H1 (cell line): ENCODE data around the gene SULT6B1. TPM values are rescaled to one million over a fixed set of nuclear protein-coding genes. Genes with fewer than 3 reads are reported as not detected.

Source experiments
- CTCF ChIA-PET: fragments of 300-600 bp; sonication (Branson Sonifier 250); formaldehyde crosslinking; loops from one replicate; lab custom pipeline; 2021; ENCODE audit not compliant: partially characterized antibody; lab: Charles Lee
- POLR2A ChIA-PET: fragments of 300-600 bp; sonication (Branson Sonifier 250); formaldehyde crosslinking; loops from one replicate; lab custom pipeline; 2021; ENCODE audit warnings: inconsistent platforms; ENCODE audit not compliant: partially characterized antibody; lab: Charles Lee
- DNase-seq, 2 experiments: peaks; one replicate each; pipeline versions ENCODE4 v3.0.0 to v3.0.0-alpha.2; 2010 to 2022; ENCODE audit warnings: low spot score in 2 of 2, low read depth in 1 of 2, mixed read lengths in 1 of 2
- FAIRE-seq: peaks from 2 replicates; lab custom pipeline; 2011; peaks lifted over from hg19 to GRCh38; lab: Jason Lieb, UNC
- H2AFZ ChIP-seq: 2 replicates; pipeline ENCODE4 v1.8.1; 2012; ENCODE audit warnings: low read length, inconsistent platforms
- H2AK5ac ChIP-seq: 2 replicates; pipeline ENCODE4 v1.6.1; 2013; ENCODE audit warnings: low read depth, low read length
- H2BK120ac ChIP-seq: replicated peaks from 2 replicates; pipeline ENCODE3; 2013; ENCODE audit warnings: low read depth, low read length, inconsistent platforms
- H2BK12ac ChIP-seq: 2 replicates; pipeline ENCODE4 v1.6.1; 2013; ENCODE audit warnings: low read depth, low read length
- H2BK15ac ChIP-seq: 2 replicates; pipeline ENCODE4 v1.6.1; 2013; ENCODE audit warnings: low read length
- H2BK20ac ChIP-seq: 2 replicates; pipeline ENCODE4 v1.6.1; 2013; ENCODE audit warnings: low read length
- H2BK5ac ChIP-seq: 2 replicates; pipeline ENCODE4 v1.6.1; 2013; ENCODE audit warnings: low read depth, low read length
- H3K14ac ChIP-seq: 2 replicates; pipeline ENCODE4 v1.6.1; 2013; ENCODE audit warnings: inconsistent platforms; ENCODE audit not compliant: insufficient read length
- H3K18ac ChIP-seq: 2 replicates; pipeline ENCODE4 v1.6.1; 2013; ENCODE audit warnings: low read length; ENCODE audit errors: extremely low read depth
- H3K23ac ChIP-seq: 2 replicates; pipeline ENCODE4 v1.6.1; 2013; ENCODE audit warnings: inconsistent platforms; ENCODE audit not compliant: insufficient read length
- H3K23me2 ChIP-seq: 2 replicates; pipeline ENCODE4 v1.6.1; 2013; ENCODE audit warnings: low read depth, low read length
- H3K27ac ChIP-seq: 2 replicates; pipeline ENCODE4 v1.6.1; 2011; ENCODE audit warnings: low read depth, low read length, inconsistent platforms
- H3K27me3 ChIP-seq, 4 experiments: replicated peaks in 1 of 4; 1 replicate in 1 of 4; 2 replicates in 3 of 4; pipeline versions ENCODE4 v1.6.1 to v1.8.1; 2011 to 2013; ENCODE audit warnings: low read length in 3 of 4, mild to moderate bottlenecking in 3 of 4, inconsistent platforms in 2 of 4, mixed read lengths in 2 of 4, moderate library complexity in 1 of 4; ENCODE audit not compliant: control insufficient read depth in 3 of 4, insufficient read depth in 3 of 4; ENCODE audit errors: extremely low read depth in 1 of 4
- H3K36me3 ChIP-seq, 4 experiments: 2 replicates each; pipeline versions ENCODE4 v1.6.1 to v1.8.1; 2011 to 2013; ENCODE audit warnings: mild to moderate bottlenecking in 4 of 4, low read length in 3 of 4, moderate library complexity in 2 of 4, control low read depth in 1 of 4, inconsistent platforms in 1 of 4; ENCODE audit not compliant: insufficient read depth in 4 of 4, control insufficient read depth in 2 of 4
- H3K4ac ChIP-seq: replicated peaks from 2 replicates; pipeline ENCODE3; 2013; ENCODE audit warnings: low read length, low read depth, mixed read lengths, inconsistent platforms; ENCODE audit not compliant: insufficient read length
- H3K4me1 ChIP-seq, 4 experiments: replicated peaks in 1 of 4; 1 replicate in 1 of 4; 2 replicates in 3 of 4; pipeline versions ENCODE4 v1.6.1 to v1.8.1; 2011 to 2013; ENCODE audit warnings: low read length in 3 of 4, inconsistent platforms in 2 of 4, mixed read lengths in 1 of 4; ENCODE audit not compliant: insufficient read depth in 4 of 4, control insufficient read depth in 3 of 4
- H3K4me2 ChIP-seq, 2 experiments: 2 replicates each; pipeline versions ENCODE4 v1.6.1 to v1.8.1; 2011 to 2013; ENCODE audit warnings: low read depth in 2 of 2, low read length in 2 of 2, control low read depth in 1 of 2, inconsistent platforms in 1 of 2, mild to moderate bottlenecking in 1 of 2; ENCODE audit not compliant: insufficient read depth in 1 of 2
- H3K4me3 ChIP-seq, 4 experiments: fragments of 200-600, 300-600 bp in 1 of 4; sonication (generic), shearing (Covaris generic), sonication (Bioruptor Twin) in 1 of 4; 2 replicates each; pipeline versions ENCODE4 v1.5.1 to v1.8.1; 2011 to 2016; ENCODE audit warnings: low read length in 4 of 4, low read depth in 3 of 4, control low read depth in 2 of 4, inconsistent platforms in 2 of 4, mild to moderate bottlenecking in 2 of 4, mixed read lengths in 1 of 4, moderate library complexity in 1 of 4; ENCODE audit not compliant: insufficient read depth in 2 of 4; ENCODE audit errors: extremely low read depth in 1 of 4
- H3K56ac ChIP-seq: replicated peaks from 2 replicates; pipeline ENCODE3; 2013; ENCODE audit warnings: low read depth, mild to moderate bottlenecking, mixed read lengths, low read length, inconsistent platforms; ENCODE audit not compliant: insufficient read length
- H3K79me1 ChIP-seq: 2 replicates; pipeline ENCODE4 v1.6.1; 2013; ENCODE audit warnings: low read depth, low read length, control low read depth
- H3K79me2 ChIP-seq, 2 experiments: 2 replicates each; pipeline versions ENCODE4 v1.6.1 to v1.8.1; 2012 to 2013; ENCODE audit warnings: low read length in 2 of 2, mild to moderate bottlenecking in 2 of 2, inconsistent platforms in 1 of 2; ENCODE audit not compliant: insufficient read depth in 2 of 2, control insufficient read depth in 1 of 2
- H3K9ac ChIP-seq, 4 experiments: replicated peaks in 1 of 4; 1 replicate in 1 of 4; 2 replicates in 3 of 4; pipeline versions ENCODE4 v1.6.1 to v1.8.1; 2011 to 2013; ENCODE audit warnings: low read depth in 3 of 4, low read length in 3 of 4, control low read depth in 2 of 4, mild to moderate bottlenecking in 2 of 4, moderate library complexity in 2 of 4, inconsistent platforms in 1 of 4; ENCODE audit errors: extremely low read depth in 1 of 4
- H3K9me3 ChIP-seq, 2 experiments: 2 replicates each; pipeline versions ENCODE4 v1.6.1 to v1.8.1; 2012 to 2013; ENCODE audit warnings: mild to moderate bottlenecking in 2 of 2, moderate library complexity in 2 of 2, control low read depth in 1 of 2, inconsistent platforms in 1 of 2, low read depth in 1 of 2, low read length in 1 of 2, mixed read lengths in 1 of 2; ENCODE audit not compliant: insufficient read depth in 2 of 2
- H4K20me1 ChIP-seq, 2 experiments: replicated peaks in 1 of 2; 2 replicates each; pipeline versions ENCODE3 to v1.8.1; 2011 to 2013; ENCODE audit warnings: inconsistent platforms in 2 of 2, low read length in 2 of 2, mild to moderate bottlenecking in 1 of 2; ENCODE audit not compliant: insufficient read depth in 2 of 2, control insufficient read depth in 1 of 2
- H4K5ac ChIP-seq: 2 replicates; pipeline ENCODE4 v1.6.1; 2013; ENCODE audit warnings: low read length, low read depth, mixed read lengths, inconsistent platforms; ENCODE audit not compliant: insufficient read length
- H4K8ac ChIP-seq: 2 replicates; pipeline ENCODE4 v1.8.0; 2013; ENCODE audit warnings: mild to moderate bottlenecking, moderate library complexity, low read length, inconsistent platforms; ENCODE audit not compliant: insufficient read depth; ENCODE audit errors: extremely low read depth
- H4K91ac ChIP-seq: replicated peaks from 2 replicates; pipeline ENCODE3; 2013; ENCODE audit warnings: low read length, mixed read lengths, inconsistent platforms; ENCODE audit not compliant: insufficient read length
- CBX5 ChIP-seq: fragments of 300-800, 300-1000 bp; sonication (generic); IDR thresholded peaks from 2 replicates; pipeline ENCODE4 v1.7.1; 2016; ENCODE audit warnings: antibody characterized with exemption, low read length, low read depth
- MAFK ChIP-seq: IDR thresholded peaks from 2 replicates; pipeline ENCODE4 v1.6.1; 2012; ENCODE audit warnings: low read depth, mild to moderate bottlenecking, improper control_type of control experiment, low read length
- TEAD4 ChIP-seq: IDR thresholded peaks from 2 replicates; pipeline ENCODE4 v1.6.1; 2012; ENCODE audit warnings: low read depth, low read length, inconsistent platforms, mixed read lengths
- WGBS, 2 experiments: shearing (Covaris generic) in 1 of 2; methylation state at CpG; one replicate each; pipeline versions ENCODE4 v1.1.6 to v1.1.7; 2013 to 2015; ENCODE audit warnings: low lambda C conversion rate in 2 of 2, mixed read lengths in 2 of 2, inconsistent platforms in 1 of 2, low coverage in 1 of 2, missing lambda C conversion rate in 1 of 2; ENCODE audit not compliant: insufficient replicate concordance in 2 of 2, insufficient coverage in 1 of 2, insufficient read length in 1 of 2; ENCODE audit errors: extremely low coverage in 1 of 2, missing lambda C conversion rate in 1 of 2; 5-methylcytosine and 5-hydroxymethylcytosine counted together
- polyA plus RNA-seq, 7 experiments: library from polyadenylated mRNA; depleted of rRNA in 3 of 7; stranded (reverse) in 5 of 7; unstranded in 2 of 7; fragments of >200 nt in 5 of 7; fragments of 200-250 nt in 2 of 7; gene quantifications; 1 replicate in 5 of 7; 2 replicates in 1 of 7; 4 replicates in 1 of 7; pipeline versions ENCODE4 v1.2.1 to v1.2.3, GENCODE V29; 2011 to 2013; ENCODE audit warnings: missing spikeins in 2 of 7, mixed read lengths in 2 of 7
- total RNA-seq: library from RNA; stranded (reverse); fragmentation: NEBNext Ultra II Directional; extraction: Animal tissue kit (Norgen Biotek cat#: 25700); gene quantifications from 2 replicates; pipeline ENCODE4 v1.2.1, GENCODE V29; 2021

Gene SULT6B1
- total and polyA plus RNA-seq, 2 of the 8 experiments (the other 6 are each of a cell fraction or from before 2014, with no cell fraction given): not detected

DNA sequence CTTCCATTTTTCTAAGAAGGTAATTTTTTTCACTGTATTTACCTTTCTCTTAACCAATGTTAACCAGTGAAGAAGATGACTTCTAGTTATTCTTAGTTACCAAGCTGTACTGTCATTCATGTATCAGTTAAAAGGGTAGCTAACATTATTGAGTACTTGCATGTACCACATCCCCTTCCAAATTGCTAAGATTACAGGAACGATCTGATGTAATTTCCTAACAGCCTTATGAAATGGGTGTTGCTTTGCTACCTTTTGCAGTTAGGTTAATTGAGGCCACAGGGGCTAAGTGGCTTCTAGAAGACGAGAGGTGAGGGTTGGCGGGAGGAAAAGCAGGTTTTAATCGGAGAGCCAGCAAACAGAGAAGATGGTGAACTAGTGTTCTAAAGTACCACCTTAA, 1.8 kb upstream of the SULT6B1 start:
- no peak overlapping the region for H2AFZ ChIP-seq
- H3K79me1 ChIP-seq: no peaks in the 10 kb centered on the region
- H3K79me2 ChIP-seq: no peaks in the 10 kb centered on the region
- no peak overlapping the region for H3K4me3 ChIP-seq
- no peak overlapping the region for H4K5ac ChIP-seq
- peak overlapping the region in 1 of 2 experiments; percentile 14; a peak in 1 of 4 replicates for H3K4me2 ChIP-seq
- POLR2A ChIA-PET: interaction anchor here (1.2 to 5.2 kb wide), 6 partner anchors 11 to 134 kb away, joined by 3 to 26 read pairs (median 4); partner anchors contain the start of genes CEBPZ, NDUFAF7 and PRKD3
- H2AK5ac ChIP-seq: peak overlapping the region; percentile 18; the same call in 1 of the 2 replicates
- no peak overlapping the region for H2BK15ac ChIP-seq
- no peaks in the 10 kb centered on the region for H3K36me3 ChIP-seq
- DNase-seq: no peak
- no peaks in the 10 kb centered on the region for H4K20me1 ChIP-seq
- H2BK120ac ChIP-seq: peak overlapping the region; percentile 83
- peak overlapping the region; percentile 49; the same call in 1 of the 2 replicates for H2BK20ac ChIP-seq
- no peak overlapping the region for H3K23ac ChIP-seq
- H3K4ac ChIP-seq: peak overlapping the region; percentile 55
- H2BK12ac ChIP-seq: peak overlapping the region; percentile 91
- H3K23me2 ChIP-seq: no peaks in the 10 kb centered on the region
- WGBS, 2 experiments: 82% methylated on average over 4 of the region's 4 CpGs; no CpG with 5 or more reads in 1 of the 2 experiments
- H2BK5ac ChIP-seq: peak overlapping the region; percentile 67; the same call in 1 of the 2 replicates
- peaks cover 14 to 25% (median 16%) of the 10 kb centered on the region in 4 experiments for H3K4me1 ChIP-seq
- CTCF ChIA-PET: interaction anchor here (1.6 to 8.8 kb wide), 6 partner anchors 9 to 74 kb away, joined by 3 to 48 read pairs (median 12); no protein-coding TSS in a partner anchor
- H4K8ac ChIP-seq: no peak overlapping the region
- no peak overlapping the region for H3K56ac ChIP-seq
- no peak for TF ChIP-seq TEAD4
- no peak for TF ChIP-seq MAFK
- TF ChIP-seq CBX5: no peak
- TF ChIP-seq, all 59 proteins: peak for 0
- H3K27ac ChIP-seq: no peak overlapping the region
- no peaks in the 10 kb centered on the region for H3K9me3 ChIP-seq
- no peak for FAIRE-seq
- H3K9ac ChIP-seq: no peak overlapping the region
- no peaks in the 10 kb centered on the region for H3K27me3 ChIP-seq
- no peak overlapping the region for H3K18ac ChIP-seq
- peak overlapping the region; percentile 49 for H4K91ac ChIP-seq
- no peak overlapping the region for H3K14ac ChIP-seq
